ENCODE data around the gene CA10. TPM values are rescaled to one million over a fixed set of nuclear protein-coding genes. Genes with fewer than 3 reads are reported as not detected.

CA10 gene
- total RNA-seq, 1 experiment from 2014 or later: not detected

DNA sequence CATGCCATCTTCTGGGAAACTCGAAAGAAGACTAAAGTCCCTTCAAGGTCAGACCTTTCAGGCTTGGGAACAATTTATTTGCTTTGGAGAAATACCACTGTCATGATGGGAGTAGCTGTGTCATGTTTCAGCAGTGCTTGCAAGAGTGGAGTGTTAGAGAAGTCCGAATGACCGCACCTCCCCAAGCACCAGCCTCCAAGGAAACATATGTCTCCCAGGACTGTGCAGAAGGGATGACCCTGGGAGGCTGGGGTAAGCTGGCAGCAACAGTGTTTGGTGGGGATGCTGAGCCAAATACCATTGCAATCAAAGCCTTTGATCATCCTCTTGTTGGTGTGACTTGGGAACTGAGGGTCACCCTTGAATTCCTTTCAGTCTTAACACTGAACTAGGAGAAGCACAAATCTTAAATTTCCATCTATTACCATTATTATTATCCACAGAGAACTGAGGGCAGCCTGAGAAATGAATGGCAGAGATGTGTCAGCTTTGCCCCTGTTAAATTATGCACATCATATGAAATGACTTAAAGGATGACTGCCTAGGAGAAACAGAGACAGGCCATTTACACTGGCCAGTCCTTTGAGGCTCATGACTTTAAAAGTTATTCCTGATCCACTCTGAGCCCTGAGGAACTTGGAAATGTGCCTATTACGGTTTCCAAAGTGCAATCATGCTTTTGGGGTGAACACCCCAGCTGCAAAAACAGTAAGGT, 244.9 kb downstream of the CA10 start:
- no peak for DNase-seq
- Histone ChIP-seq H3K36me3 (no peaks in the 10 kb centered on the region), H3K4me3 (no peak overlapping the region)

GRCh38 chr17:51912939-51913338, 245.6 kb downstream of the CA10 start:
- H3K27ac ChIP-seq: no peak overlapping the region
- H3K36me3 ChIP-seq: no peaks in the 10 kb centered on the region
- H3K4me3 ChIP-seq: no peak overlapping the region
- H3K4me1 ChIP-seq: no peaks in the 10 kb centered on the region
- H3K27me3 ChIP-seq: no peaks in the 10 kb centered on the region
- H3K9me3 ChIP-seq (replicated peaks): no peaks in the 10 kb centered on the region
- no peak for DNase-seq

More for the DNA sequence above, 244.9 kb downstream of the CA10 start:
- no peak overlapping the region for H3K27ac ChIP-seq
- H3K4me1 ChIP-seq: no peaks in the 10 kb centered on the region
- no peaks in the 10 kb centered on the region for H3K27me3 ChIP-seq
- H3K9me3 ChIP-seq (replicated peaks): no peaks in the 10 kb centered on the region

DNA sequence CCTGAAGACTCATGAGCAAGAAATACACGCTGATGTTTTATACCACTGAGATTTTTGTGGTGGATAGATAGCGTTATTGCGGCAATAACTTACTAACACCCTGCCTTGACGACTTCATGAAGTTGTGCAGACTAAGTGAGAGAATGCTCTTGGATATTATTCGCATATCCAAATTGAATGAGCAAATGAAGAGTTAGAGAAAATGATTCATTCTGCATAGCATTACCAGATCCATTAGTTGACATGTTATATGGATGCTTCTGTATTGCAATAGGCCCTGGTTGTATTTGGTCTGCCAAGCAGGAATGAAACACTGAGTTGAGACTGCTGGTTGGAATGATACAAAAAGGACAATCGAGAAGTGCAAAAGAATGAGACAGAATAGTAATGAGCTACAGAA, 247.3 kb downstream of the CA10 start:
- no peak overlapping the region for H3K27ac ChIP-seq
- H3K27me3 ChIP-seq: no peaks in the 10 kb centered on the region
- no peak for DNase-seq
- no peak overlapping the region for H3K4me3 ChIP-seq
- no peaks in the 10 kb centered on the region for H3K9me3 ChIP-seq (replicated peaks)
- H3K36me3 ChIP-seq: no peaks in the 10 kb centered on the region
- H3K4me1 ChIP-seq: no peaks in the 10 kb centered on the region

GRCh38 chr17:51909971-51910370, 248.5 kb downstream of the CA10 start:
- Histone ChIP-seq H3K27ac (no peak overlapping the region), H3K9me3 (replicated peaks) (no peaks in the 10 kb centered on the region), H3K27me3 (no peaks in the 10 kb centered on the region), H3K4me1 (no peaks in the 10 kb centered on the region), H3K4me3 (no peak overlapping the region), H3K36me3 (no peaks in the 10 kb centered on the region)
- no peak for DNase-seq

- Histone ChIP-seq H3K4me1 (no peaks in the 10 kb centered on the region), H3K9me3 (replicated peaks) (no peaks in the 10 kb centered on the region), H3K36me3 (no peaks in the 10 kb centered on the region), H3K27me3 (no peaks in the 10 kb centered on the region), H3K27ac (no peak overlapping the region), H3K4me3 (no peak overlapping the region)
- DNase-seq: no peak
These were observed 249.5 kb downstream of the CA10 start for GRCh38 chr17:51908841-51909537.

- no peaks in the 10 kb centered on the region for H3K36me3 ChIP-seq
- H3K27me3 ChIP-seq: no peaks in the 10 kb centered on the region
- no peak overlapping the region for H3K27ac ChIP-seq
- H3K4me3 ChIP-seq: no peak overlapping the region
- DNase-seq: peak in 1 of 2 experiments; percentile 1
- no peaks in the 10 kb centered on the region for H3K9me3 ChIP-seq (replicated peaks)
- H3K4me1 ChIP-seq: no peaks in the 10 kb centered on the region
These were observed 251.5 kb downstream of the CA10 start for GRCh38 chr17:51907041-51907440.

DNA sequence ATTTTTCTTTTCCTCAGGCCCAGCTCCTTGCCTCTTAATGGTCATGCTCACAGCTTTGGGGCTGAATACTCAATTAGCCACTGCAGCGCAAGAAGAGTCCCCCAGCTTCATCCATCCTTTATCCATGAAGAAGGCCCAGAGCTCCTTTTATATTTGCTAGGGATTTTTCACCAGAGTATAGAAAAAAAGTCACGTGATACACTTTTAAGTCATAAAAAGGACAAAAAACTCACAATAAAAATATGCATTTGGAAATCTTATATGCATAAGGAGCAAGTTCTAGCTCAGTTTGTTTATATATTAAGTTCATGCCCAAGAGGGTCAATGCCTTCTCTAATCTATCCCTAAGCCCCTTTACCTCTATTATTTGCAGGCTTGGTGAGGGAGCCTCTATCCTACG, 254.1 kb downstream of the CA10 start:
- no peaks in the 10 kb centered on the region for H3K4me1 ChIP-seq
- H3K27me3 ChIP-seq: no peaks in the 10 kb centered on the region
- no peaks in the 10 kb centered on the region for H3K36me3 ChIP-seq
- H3K27ac ChIP-seq: no peak overlapping the region
- H3K9me3 ChIP-seq (replicated peaks): no peaks in the 10 kb centered on the region
- no peak overlapping the region for H3K4me3 ChIP-seq
- no peak for DNase-seq

DNA sequence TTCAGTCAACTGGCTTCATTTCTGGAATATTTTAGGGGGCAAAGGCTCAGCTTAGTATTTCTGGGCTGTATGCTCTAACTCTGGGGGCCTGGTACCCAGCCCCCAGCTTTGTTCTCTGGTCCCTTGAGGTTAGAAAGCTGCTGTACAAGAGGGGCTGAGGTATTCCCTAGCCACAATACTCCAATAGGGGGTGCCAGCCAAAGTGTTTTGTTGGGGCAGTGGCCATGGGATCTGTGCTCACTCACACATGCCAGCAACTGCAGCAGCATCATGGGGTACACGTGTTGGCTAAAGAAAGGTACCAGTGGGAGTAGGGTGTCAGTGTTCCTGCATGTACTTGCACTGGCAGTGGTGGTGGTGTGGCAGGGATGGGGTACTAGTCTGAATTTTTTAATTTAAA, 257.3 kb downstream of the CA10 start:
- Histone ChIP-seq H3K4me3 (no peak overlapping the region), H3K36me3 (no peaks in the 10 kb centered on the region), H3K4me1 (no peaks in the 10 kb centered on the region), H3K27me3 (no peaks in the 10 kb centered on the region), H3K27ac (no peak overlapping the region), H3K9me3 (replicated peaks) (no peaks in the 10 kb centered on the region)
- no peak for DNase-seq

GRCh38 chr17:51891936-51892335, 266.6 kb downstream of the CA10 start:
- Histone ChIP-seq H3K27ac (no peak overlapping the region), H3K9me3 (replicated peaks) (no peaks in the 10 kb centered on the region), H3K4me3 (no peak overlapping the region), H3K36me3 (no peaks in the 10 kb centered on the region), H3K4me1 (no peaks in the 10 kb centered on the region), H3K27me3 (no peaks in the 10 kb centered on the region)
- no peak for DNase-seq

DNA sequence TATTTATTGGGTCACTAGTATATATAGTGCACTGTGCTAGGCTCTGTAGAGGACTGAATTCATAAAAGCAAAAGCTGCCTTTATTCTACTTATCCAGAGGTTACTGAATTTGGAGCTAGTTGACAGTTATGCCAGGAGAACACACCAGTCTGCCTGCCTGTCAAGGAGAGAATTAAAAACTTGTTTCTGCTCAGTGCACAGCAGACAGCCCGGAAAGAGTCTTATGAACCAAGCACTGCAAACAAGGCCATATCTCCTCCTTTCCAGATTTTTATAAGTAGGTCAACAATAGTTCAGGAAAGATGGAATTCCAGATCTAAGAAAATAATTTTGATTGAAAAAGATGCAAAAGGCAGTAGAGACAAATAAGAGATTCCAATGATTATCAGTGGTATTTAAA, 267.8 kb downstream of the CA10 start:
- DNase-seq: no peak
- Histone ChIP-seq H3K9me3 (replicated peaks) (no peaks in the 10 kb centered on the region), H3K27me3 (no peaks in the 10 kb centered on the region), H3K4me3 (no peak overlapping the region), H3K27ac (no peak overlapping the region), H3K36me3 (no peaks in the 10 kb centered on the region), H3K4me1 (no peaks in the 10 kb centered on the region)

- H3K36me3 ChIP-seq: no peaks in the 10 kb centered on the region
- H3K4me3 ChIP-seq: no peak overlapping the region
- H3K27me3 ChIP-seq: no peaks in the 10 kb centered on the region
- no peaks in the 10 kb centered on the region for H3K4me1 ChIP-seq
- no peak overlapping the region for H3K27ac ChIP-seq
- H3K9me3 ChIP-seq (replicated peaks): no peaks in the 10 kb centered on the region
- DNase-seq: peak; percentile 40 to 67
These were observed 269.7 kb downstream of the CA10 start for GRCh38 chr17:51888816-51889215.

- H3K4me1 ChIP-seq: no peaks in the 10 kb centered on the region
- H3K36me3 ChIP-seq: no peaks in the 10 kb centered on the region
- H3K4me3 ChIP-seq: no peak overlapping the region
- DNase-seq: no peak
- H3K27ac ChIP-seq: no peak overlapping the region
- no peaks in the 10 kb centered on the region for H3K9me3 ChIP-seq (replicated peaks)
- H3K27me3 ChIP-seq: no peaks in the 10 kb centered on the region
These were observed 281.5 kb downstream of the CA10 start for GRCh38 chr17:51876986-51877385.

DNA sequence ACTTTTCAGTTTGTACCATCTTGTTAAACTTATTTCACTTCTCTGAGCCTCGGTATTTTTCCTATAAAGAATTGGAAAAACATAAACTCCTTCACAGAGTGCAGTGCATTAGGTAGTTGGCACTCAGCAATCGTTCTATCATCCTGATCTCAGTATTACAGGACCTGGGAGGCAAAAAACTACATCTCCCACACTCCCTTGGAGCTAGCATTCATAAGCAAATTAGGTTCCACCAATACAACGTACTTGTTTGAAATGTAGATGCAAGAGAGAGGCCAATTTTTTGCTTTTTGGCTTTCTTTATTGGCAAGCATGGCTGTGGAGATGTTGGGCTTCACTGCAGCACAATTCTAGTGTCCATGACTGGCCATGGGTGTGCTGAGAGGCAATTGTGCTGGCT, 285.2 kb downstream of the CA10 start:
- Histone ChIP-seq H3K36me3 (no peaks in the 10 kb centered on the region), H3K27ac (no peak overlapping the region), H3K9me3 (replicated peaks) (no peaks in the 10 kb centered on the region), H3K4me3 (no peak overlapping the region), H3K27me3 (no peaks in the 10 kb centered on the region), H3K4me1 (no peaks in the 10 kb centered on the region)
- DNase-seq: no peak

DNA sequence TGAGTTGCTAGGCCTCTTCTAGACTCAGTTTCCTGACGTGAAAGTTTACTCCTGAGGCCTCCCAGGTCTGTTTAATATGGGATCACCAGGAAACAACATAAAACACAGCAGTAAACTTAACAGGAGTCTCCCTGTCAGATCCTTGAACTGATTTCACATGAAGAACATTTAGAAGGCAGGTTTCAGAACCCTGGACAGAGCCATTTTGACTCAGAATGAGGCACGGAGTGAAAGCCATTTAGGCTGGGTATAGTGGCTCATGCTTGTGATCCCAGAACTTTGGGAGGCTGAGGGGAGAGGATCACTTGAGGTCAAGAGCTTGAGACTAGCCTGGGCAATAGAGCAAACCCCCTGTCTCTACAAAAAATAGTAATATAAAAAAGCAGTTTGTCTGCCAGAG, 289.1 kb downstream of the CA10 start:
- Histone ChIP-seq H3K9me3 (replicated peaks) (no peaks in the 10 kb centered on the region), H3K27ac (no peak overlapping the region), H3K4me1 (no peaks in the 10 kb centered on the region), H3K36me3 (no peaks in the 10 kb centered on the region), H3K27me3 (no peaks in the 10 kb centered on the region), H3K4me3 (no peak overlapping the region)
- peak; percentile 29 to 67 for DNase-seq

GRCh38 chr17:51860954-51861561, 297.5 kb downstream of the CA10 start:
- no peak overlapping the region for H3K4me3 ChIP-seq
- no peaks in the 10 kb centered on the region for H3K9me3 ChIP-seq (replicated peaks)
- H3K4me1 ChIP-seq: no peaks in the 10 kb centered on the region
- H3K27me3 ChIP-seq: no peaks in the 10 kb centered on the region
- peak; percentile 44 to 68 for DNase-seq
- no peaks in the 10 kb centered on the region for H3K36me3 ChIP-seq
- no peak overlapping the region for H3K27ac ChIP-seq

All from SJCRH30 (cell line).